Nephron (organoid): ENCODE measurements around the gene KCNQ1.

Experiments used
- H3K27ac Mint-ChIP-seq, 3 experiments: 2 replicates each; pipeline ENCODE4 v1.8.0; 2020; ENCODE audit warnings: mixed read lengths in 3 of 3, mild to moderate bottlenecking in 2 of 3, moderate library complexity in 1 of 3
- H3K27me3 Mint-ChIP-seq: 2 replicates; pipeline ENCODE4 v1.8.0; 2021; ENCODE audit warnings: low read depth, mild to moderate bottlenecking, moderate library complexity, mixed read lengths
- H3K36me3 Mint-ChIP-seq: 2 replicates; pipeline ENCODE4 v1.8.0; 2020; ENCODE audit warnings: low read depth, mixed read lengths
- H3K4me1 Mint-ChIP-seq: 2 replicates; pipeline ENCODE4 v1.8.0; 2020; ENCODE audit warnings: mixed read lengths
- H3K4me3 Mint-ChIP-seq, 3 experiments: 2 replicates each; pipeline ENCODE4 v1.8.0; 2020; ENCODE audit warnings: mild to moderate bottlenecking in 3 of 3, mixed read lengths in 3 of 3, moderate library complexity in 2 of 3
- H3K9me3 Mint-ChIP-seq: 2 replicates; pipeline ENCODE4 v1.8.0; 2020; ENCODE audit warnings: mixed read lengths
- TF ChIP-seq, protein P1 (sequence below), 3 experiments: fragments of 200-600 bp; sonication (generic); IDR thresholded peaks; one replicate each; pipeline ENCODE4 v1.5.0; 2021; ENCODE audit warnings: antibody characterized with exemption in 3 of 3; ENCODE audit not compliant: unreplicated experiment in 3 of 3

KCNQ1 gene

DNA sequence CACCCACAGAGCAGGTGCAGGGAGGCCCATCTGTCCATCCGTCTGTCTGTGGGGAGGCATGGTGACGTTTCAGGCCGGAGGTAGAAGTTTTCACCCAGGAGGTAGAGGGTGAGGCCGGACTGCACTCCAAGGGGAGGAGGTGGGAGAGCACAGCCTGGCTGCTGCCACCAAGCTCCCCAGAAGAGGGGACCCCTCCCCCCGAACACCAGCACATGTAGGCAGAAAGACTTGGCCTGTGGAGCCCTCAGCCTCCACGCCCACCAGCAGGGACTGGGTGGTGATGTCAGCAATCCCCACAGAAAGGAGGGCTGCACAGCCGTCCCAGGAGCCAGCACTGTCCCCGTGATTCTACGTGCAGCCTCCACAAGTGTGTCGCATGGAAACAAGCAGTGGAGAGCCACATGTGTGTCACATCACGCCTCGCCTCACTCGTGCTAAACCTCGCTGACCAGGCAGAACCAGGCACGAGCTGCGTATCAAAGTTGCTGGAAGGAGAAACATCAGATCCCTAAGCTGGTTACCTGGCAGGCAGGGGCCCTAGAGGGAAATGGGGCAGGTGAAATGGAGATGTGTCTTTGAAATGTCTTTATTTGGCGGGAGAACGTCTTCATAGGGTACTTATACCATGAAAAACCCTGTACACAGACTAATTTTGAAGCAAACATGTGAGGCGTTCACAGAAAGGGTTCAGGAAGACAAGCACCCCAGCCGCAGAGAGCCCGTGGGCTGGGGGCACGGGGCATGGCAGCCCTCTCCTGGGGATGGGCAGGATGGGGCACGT lies 391.7 kb downstream of the KCNQ1 start:
- TF ChIP-seq, protein P1, sequence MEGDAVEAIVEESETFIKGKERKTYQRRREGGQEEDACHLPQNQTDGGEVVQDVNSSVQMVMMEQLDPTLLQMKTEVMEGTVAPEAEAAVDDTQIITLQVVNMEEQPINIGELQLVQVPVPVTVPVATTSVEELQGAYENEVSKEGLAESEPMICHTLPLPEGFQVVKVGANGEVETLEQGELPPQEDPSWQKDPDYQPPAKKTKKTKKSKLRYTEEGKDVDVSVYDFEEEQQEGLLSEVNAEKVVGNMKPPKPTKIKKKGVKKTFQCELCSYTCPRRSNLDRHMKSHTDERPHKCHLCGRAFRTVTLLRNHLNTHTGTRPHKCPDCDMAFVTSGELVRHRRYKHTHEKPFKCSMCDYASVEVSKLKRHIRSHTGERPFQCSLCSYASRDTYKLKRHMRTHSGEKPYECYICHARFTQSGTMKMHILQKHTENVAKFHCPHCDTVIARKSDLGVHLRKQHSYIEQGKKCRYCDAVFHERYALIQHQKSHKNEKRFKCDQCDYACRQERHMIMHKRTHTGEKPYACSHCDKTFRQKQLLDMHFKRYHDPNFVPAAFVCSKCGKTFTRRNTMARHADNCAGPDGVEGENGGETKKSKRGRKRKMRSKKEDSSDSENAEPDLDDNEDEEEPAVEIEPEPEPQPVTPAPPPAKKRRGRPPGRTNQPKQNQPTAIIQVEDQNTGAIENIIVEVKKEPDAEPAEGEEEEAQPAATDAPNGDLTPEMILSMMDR (IDR thresholded peaks at IDR 0.05; ENCODE audit: unreplicated experiment in 3 of 3) = no peak
- Mint-ChIP-seq H3K9me3 (no peaks in the 10 kb centered on the region), H3K36me3 (no peaks in the 10 kb centered on the region), H3K27me3 (peaks cover 4% of the 10 kb centered on the region), H3K4me3 (peak overlapping the region in 1 of 3 experiments; percentile 12), H3K27ac (peak overlapping the region; percentile 56 to 88 (median 81)), H3K4me1 (peaks cover 53% of the 10 kb centered on the region)

DNA sequence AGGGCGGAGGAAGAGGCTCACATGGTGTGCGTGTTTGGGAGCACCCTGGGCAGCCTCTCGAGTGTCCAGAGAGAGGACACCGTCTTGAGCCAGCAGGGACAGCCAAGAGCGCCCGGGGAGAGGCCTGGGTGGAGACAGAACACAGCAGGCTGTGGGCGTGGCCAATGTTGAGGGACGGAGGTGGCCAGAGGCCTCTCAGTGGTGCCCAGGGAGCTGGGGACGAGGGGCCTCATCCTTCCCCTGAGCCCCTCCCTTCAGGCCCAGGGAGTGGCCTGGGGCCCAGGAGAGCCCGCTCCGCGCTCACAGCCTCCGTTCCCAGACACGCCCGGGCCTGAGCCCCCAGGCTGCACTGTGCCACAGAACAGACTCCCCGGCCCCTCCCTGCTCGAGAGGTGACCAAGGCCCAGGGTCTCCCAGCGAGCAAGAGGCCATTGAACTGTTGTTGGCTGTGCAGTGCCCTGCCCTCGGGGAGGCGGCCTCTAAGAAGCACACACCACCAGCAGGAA lies 392.3 kb downstream of the KCNQ1 start:
- TF ChIP-seq, protein P1 (IDR thresholded peaks at IDR 0.05; ENCODE audit: unreplicated experiment in 3 of 3) = peak; percentile 50 to 57 (median 54)
- peaks cover 4% of the 10 kb centered on the region for H3K27me3 Mint-ChIP-seq
- peaks cover 53% of the 10 kb centered on the region for H3K4me1 Mint-ChIP-seq
- peak overlapping the region in 1 of 3 experiments; percentile 46 for H3K4me3 Mint-ChIP-seq
- no peaks in the 10 kb centered on the region for H3K36me3 Mint-ChIP-seq
- peak overlapping the region; percentile 71 to 88 (median 81) for H3K27ac Mint-ChIP-seq
- no peaks in the 10 kb centered on the region for H3K9me3 Mint-ChIP-seq

DNA sequence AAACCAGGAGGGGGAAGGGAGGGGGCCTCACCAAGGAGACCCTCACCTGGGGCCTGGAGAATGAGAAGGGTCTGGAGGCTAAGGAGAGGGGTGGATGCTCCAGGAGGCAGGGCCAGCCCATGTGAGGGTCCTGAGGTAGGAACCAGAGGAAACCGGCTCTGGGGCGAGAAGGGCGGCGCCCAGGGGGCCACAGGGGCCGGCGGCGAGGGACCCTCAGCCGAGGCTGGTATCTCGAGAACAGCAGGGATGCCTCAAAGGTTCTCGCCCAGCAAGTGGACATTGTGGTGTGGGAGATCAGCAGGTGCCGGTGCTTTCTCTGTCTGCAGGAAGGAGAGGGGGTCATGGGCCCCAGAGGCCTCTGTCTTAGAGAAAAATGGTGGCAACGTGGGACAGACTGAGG lies 392.8 kb downstream of the KCNQ1 start:
- peak overlapping the region in 1 of 3 experiments; percentile 46 for H3K4me3 Mint-ChIP-seq
- H3K27ac Mint-ChIP-seq = peak overlapping the region; percentile 71 to 88 (median 86)
- no peaks in the 10 kb centered on the region for H3K9me3 Mint-ChIP-seq
- TF ChIP-seq, protein P1 (IDR thresholded peaks at IDR 0.05; ENCODE audit: unreplicated experiment in 3 of 3) = no peak
- no peaks in the 10 kb centered on the region for H3K36me3 Mint-ChIP-seq
- H3K4me1 Mint-ChIP-seq = peaks cover 53% of the 10 kb centered on the region
- H3K27me3 Mint-ChIP-seq = peaks cover 4% of the 10 kb centered on the region

DNA sequence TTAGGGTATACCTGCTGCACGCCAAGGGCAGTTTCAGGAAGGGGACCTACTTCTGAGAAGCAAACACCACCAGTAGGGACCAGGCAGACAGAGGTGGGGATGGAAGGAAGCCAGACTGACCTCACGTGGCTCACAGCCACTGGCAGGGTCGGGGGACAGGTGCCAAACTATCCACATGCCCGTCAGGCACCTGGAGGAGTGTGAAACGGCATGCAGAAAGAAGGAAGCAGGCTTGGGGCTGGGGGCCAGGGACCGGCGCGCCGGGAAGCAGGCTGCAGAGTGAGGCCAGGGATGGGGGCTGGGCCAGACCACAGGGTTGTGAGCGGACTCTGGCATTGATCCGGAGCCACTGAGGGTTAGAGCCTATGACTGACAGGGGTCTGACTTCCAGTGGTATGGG lies 393.3 kb downstream of the KCNQ1 start:
- H3K9me3 Mint-ChIP-seq = no peaks in the 10 kb centered on the region
- H3K27ac Mint-ChIP-seq = peak overlapping the region in 2 of 3 experiments; percentile 86 to 88
- H3K4me1 Mint-ChIP-seq = peaks cover 53% of the 10 kb centered on the region
- H3K36me3 Mint-ChIP-seq = no peaks in the 10 kb centered on the region
- peak overlapping the region in 1 of 3 experiments; percentile 8 for H3K4me3 Mint-ChIP-seq
- TF ChIP-seq, protein P1 (IDR thresholded peaks at IDR 0.05; ENCODE audit: unreplicated experiment in 3 of 3) = no peak
- peaks cover 4% of the 10 kb centered on the region for H3K27me3 Mint-ChIP-seq

DNA sequence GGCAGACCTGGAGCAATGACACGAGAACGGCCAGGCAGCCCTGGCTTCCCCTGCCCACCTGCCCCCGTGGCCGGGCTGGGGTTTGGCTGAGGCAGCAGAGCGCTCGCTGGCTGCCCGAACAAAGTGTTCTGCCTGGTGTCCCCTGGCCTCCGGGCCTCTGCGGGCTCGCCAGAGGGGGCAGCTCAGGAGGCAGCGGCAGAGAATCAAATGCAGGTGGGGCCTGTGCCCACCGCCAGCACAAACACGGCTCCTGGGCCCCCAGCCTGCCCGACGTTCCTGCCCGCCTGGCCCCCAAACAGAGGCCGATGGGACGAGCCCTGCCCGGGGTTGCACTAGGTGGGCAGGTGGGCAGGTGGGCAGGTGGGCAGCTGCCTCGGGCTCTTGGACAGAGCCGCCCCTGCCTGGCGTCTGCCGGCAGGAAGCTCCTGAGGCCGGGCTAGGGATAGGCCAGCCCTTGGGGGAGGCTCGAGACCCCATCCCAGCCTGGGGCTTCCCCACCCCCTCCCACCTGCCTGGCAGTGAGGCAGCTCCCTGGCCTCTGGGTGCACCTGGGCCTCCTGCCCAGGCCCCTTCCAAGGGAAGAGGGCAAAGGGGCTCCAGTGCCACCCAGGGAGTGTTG lies 394.0 kb downstream of the KCNQ1 start:
- TF ChIP-seq, protein P1 (IDR thresholded peaks at IDR 0.05; ENCODE audit: unreplicated experiment in 3 of 3) = no peak
- Mint-ChIP-seq H3K36me3 (no peaks in the 10 kb centered on the region), H3K9me3 (no peaks in the 10 kb centered on the region), H3K4me1 (peaks cover 52% of the 10 kb centered on the region), H3K27me3 (peaks cover 4% of the 10 kb centered on the region), H3K27ac (peak overlapping the region in 1 of 3 experiments; percentile 65), H3K4me3 (no peak overlapping the region)
